ENCODE results near the gene SLC38A9.

DNA sequence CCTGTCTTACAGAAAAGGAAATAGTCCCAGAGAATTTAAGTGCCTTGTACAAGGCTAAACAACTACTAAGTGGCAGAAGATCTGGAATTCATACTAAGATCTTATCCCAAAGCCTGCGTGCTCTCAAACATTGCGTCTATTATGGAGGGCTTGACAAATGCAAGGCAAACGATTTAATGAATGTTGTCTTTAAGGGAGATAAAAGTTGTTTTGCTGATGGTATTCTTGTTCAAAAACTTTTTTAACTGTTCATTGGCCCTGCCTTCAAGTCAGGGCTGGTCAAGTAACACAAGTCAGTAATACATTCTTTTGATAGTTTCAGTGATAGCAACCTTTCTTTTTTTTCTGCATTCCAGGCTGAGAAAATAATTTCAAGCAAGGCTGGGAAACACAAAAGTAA is 1.7 kb upstream of the SLC38A9 start:
- TF ChIP-seq POLR2A (IDR thresholded peaks at IDR 0.05; ENCODE audit: extremely low read depth, insufficient read length): no peak
- TF ChIP-seq, protein P1, sequence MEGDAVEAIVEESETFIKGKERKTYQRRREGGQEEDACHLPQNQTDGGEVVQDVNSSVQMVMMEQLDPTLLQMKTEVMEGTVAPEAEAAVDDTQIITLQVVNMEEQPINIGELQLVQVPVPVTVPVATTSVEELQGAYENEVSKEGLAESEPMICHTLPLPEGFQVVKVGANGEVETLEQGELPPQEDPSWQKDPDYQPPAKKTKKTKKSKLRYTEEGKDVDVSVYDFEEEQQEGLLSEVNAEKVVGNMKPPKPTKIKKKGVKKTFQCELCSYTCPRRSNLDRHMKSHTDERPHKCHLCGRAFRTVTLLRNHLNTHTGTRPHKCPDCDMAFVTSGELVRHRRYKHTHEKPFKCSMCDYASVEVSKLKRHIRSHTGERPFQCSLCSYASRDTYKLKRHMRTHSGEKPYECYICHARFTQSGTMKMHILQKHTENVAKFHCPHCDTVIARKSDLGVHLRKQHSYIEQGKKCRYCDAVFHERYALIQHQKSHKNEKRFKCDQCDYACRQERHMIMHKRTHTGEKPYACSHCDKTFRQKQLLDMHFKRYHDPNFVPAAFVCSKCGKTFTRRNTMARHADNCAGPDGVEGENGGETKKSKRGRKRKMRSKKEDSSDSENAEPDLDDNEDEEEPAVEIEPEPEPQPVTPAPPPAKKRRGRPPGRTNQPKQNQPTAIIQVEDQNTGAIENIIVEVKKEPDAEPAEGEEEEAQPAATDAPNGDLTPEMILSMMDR (IDR thresholded peaks at IDR 0.05; ENCODE audit: low read depth, low read length): no peak
- TF ChIP-seq, protein P2, sequence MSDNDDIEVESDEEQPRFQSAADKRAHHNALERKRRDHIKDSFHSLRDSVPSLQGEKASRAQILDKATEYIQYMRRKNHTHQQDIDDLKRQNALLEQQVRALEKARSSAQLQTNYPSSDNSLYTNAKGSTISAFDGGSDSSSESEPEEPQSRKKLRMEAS (IDR thresholded peaks at IDR 0.05; ENCODE audit: low read depth, low read length): no peak

Measured in NB4 (cell line).